MV-4-11 (cell line): ENCODE data around the gene CLEC16A.

ENCODE experiments used
- DNase-seq: peaks from one replicate; lab custom pipeline; 2025; lab: John Stamatoyannopoulos, UW

Gene CLEC16A

DNA sequence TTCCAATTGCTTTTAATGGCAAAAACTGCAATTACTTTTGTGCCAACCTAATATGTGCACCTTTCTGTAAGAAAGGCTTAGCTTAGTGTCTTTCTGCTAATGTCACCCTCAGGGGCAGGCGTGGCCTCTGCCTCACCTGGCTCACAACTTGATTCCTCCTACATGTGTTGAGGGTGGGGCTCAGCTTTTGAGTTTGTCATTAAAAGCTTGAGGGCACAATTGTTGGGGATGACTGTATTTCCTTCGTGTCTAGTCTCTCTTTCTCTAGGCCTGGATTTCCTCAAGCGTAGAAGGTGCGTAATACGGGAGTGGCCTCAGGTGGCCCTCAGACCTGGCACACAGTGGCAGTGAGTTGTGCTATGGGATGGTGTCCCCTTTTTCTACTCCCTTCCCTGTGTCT is 94.4 kb downstream of the CLEC16A start:
- no peak for DNase-seq

DNA sequence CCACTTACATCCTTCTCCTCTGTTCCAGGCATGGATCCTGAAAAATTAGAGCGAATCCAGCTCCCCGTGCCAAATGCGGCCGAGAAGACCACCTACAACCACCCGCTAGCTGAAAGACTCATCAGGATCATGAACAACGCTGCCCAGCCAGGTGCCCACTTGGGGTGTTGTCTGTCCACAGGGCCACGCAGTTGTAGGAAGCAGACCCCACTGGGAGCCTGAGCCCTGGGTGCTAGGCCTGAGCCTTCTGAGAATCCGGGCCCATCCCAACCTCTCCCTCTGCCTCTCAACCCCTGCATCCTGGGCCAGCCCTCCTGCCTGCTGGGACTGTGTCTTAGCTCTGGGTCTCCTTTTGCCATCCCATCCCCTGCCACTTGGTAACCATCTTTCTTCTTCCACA is 95.4 kb downstream of the CLEC16A start:
- no peak for DNase-seq

DNA sequence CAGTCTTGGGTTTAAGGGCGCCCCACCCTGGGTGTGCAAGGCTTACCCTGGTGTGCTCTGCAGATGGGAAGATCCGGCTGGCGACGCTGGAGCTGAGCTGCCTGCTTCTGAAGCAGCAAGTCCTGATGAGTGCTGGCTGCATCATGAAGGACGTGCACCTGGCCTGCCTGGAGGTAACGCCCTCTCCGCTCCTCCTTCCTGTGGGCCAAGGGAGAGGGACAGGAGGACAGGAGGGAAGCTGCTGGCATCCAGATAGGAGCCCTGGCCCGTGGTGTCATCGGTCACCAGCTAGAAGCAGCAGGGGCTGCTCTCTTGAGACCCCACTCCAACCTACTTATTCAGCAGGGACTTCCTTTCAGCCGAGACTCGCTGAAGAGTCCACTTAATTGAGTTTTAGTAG is 97.8 kb downstream of the CLEC16A start:
- DNase-seq = no peak

DNA sequence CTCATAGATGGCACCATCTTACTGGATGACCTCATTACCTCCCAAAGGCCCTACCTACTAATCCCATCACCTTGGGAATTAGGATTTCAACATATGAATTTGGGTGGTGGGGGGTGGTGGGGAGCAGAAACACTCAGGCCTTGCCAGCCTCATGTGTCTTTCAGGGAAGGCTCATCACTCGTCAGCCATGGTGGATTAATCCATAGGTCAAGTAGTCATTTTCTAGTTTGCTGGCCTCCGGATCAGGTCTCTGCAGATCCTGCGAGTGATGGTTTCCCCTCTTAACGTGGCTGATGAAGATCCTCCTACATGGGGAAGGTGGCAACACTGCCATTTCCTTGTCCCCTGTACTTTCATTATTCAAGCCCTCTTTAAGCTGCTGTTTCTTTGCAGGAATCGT is 101.1 kb downstream of the CLEC16A start:
- DNase-seq = no peak

DNA sequence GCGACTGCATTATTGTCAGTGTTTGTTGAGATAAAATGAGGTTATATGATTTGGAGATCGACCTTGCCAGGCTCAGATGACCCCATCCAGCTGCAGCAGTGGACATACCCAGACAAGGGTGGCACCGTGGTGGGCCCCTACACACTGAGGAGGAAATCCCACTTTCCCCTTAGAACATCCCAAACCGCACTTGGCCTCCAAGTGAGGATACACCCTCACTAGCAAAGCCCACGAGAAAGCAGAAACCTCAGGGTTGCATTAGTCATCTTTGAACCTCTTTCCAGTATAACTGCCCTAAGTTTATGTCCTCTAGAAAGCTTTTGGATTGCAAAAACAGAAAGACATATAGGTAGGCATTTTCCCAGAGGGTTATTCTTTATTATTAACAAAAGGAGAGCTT is 101.5 kb downstream of the CLEC16A start:
- peak; percentile 13 for DNase-seq

DNA sequence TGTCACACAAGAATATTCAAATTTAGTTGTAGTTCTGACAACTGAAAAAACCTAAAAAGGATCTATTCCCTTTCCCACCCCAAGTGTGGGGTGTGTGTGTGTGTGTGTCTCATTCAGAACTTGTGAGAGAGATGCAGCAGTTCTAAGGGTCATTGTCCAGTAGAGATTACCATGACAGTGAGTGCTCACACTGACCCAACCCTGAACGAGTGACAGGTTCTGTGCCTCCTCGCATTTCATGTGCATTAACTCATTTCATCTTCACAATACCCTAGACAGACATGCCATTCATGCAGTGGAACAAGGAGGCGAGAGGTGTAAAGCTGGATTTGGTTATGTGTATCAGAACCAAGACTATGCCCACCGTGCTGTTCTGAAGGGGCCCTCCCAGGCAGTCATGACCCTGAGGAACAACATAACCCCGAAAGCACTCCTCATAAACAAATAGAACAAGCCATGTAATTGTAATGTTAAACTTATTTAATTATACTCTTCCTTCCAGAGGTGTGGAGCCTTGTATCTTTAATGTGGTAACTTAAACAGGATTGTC is 102.1 kb downstream of the CLEC16A start:
- no peak for DNase-seq

DNA sequence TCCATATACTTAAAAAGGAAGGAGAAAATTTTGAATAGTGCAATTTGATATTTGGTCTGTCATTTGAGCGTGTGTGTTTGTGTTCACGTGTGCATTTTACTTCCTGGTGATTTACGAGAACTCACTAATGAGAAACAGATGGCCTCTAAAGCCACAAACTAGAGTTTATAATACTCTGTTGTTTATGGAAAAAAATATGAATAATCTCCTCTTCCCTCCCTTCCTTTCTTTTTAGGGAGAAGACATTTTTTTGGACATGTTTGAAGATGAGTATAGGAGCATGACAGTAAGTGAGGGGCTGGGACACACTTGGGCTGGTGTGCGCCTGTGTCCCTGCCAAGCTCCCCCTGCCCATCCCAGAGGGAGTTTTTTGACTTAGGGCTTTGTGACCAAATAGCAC is 102.7 kb downstream of the CLEC16A start:
- DNase-seq = no peak

DNA sequence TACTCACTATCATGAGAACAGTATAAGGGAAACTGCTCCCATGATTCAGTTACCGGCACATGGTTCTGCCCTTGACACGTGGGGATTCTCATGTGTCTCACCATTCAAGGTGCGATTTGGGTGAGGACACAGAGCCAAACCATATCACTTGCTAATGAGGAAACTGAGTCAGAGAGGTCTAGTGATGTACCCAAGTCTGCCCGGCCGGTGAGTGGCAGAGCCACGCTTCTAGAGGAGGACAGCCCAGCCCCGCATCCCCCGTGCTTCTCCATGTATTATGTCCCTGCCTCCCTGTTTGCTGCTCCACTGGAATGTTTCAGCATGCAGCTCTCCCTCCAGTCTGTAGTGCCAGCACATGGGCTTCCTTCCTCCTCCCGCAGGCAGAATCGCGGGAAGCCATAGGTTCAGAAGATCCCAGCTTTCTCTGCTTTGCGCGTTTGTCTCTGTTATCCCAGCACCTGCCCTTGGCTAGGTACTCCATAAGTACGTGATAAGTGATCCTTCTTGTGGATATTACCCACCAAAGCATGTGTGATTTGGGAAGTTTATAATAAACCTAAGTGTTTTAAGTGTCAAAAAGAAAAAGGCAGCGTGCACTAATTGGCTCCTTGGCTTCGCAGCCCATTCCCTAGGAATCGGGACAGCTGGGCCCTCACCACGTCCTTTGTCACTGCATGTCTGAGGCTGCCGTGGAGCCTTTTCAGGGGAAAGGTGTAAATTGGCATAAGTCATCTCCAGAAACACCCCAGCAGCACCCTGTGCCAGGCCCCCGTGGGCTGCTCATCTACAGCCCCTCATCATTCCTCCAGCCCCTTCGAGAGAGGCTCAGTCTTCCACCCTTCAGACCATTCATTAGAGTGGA is 103.8 kb downstream of the CLEC16A start:
- no peak for DNase-seq

DNA sequence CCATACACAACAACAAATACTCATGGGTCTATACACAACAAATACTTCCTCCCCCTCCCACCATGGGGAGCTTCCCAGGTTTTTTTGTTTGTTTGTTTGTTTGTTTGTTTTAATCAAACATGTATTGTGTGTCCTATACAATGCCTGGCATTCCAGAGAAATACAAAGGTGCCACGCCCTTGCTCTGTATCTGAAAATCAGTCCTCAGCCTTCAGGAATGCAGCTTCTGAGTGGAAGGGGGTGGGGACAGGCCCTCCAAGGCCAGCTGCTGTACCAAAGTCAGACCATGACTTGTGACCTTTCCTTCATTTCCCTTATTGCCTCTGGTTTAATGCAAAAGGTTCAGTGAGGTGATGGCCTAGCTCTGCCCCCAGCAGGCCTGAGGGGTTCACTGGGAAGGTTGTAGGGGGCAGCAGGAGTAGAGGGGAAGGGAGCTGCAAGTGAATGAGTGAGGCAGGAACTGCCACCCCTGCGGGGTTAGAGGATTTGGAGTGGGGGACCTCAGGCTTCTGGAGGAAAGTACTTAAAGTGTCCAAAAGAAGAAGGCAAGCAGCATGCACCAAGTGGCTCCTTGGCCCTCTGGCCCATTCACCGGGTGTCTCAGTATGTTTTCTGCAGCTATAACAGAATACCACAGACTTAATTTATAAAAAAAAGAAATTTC is 105.2 kb downstream of the CLEC16A start:
- no peak for DNase-seq

DNA sequence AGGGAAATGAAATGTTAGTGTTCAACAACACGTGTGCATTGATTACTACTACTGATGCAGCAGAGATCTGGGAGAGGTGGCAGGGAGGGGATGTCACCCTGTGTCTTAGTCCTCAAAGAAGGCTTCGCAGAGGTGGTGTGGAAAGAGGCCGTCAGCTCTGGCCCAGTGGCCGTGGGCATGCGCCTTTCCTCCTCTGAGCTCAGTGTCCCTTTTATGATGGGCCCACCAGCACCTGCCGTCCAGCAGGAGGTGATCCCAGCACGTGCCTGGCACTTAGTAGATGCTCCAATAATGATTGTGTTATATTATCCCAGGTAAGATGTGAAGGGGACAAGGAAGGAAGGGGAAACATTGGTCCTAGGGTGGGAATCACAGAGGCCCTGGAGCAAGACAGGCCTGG is 106.2 kb downstream of the CLEC16A start:
- DNase-seq = no peak

DNA sequence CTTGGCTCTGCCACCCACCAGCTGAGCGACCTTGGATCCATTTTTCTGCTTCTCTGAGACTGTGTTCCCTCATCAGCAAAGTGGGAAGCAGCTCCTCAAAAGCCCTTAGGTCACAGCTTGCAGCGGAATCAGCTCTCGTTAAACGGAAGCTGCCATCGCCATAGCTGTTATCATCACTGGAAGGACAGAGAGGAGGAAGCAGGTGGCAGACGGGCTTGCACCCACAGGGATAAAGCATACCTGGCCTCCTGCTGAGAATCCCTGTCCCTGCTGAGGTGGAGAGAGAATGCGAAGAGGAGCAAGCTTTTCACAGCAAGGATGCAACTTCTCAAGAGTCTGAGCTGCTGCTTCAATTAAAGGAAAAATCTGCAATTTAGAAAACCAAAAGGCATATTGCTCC is 106.6 kb downstream of the CLEC16A start:
- peak; percentile 53 for DNase-seq

DNA sequence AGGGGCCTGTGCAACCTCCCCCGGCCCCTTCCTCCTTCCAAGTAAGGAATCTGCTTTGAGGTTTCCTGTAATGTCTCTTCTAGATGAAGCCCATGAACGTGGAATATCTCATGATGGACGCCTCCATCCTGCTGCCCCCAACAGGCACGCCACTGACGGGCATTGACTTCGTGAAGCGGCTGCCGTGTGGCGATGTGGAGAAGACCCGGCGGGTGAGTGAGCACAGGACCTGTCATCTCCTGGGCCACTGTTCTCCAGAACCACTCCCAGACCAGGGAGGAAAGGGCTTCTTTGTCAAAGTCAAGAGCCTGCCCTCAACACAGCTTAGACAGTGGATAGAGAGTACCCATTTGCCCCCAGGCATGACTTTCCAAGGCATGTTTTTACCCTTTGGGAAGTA is 107.1 kb downstream of the CLEC16A start:
- no peak for DNase-seq

DNA sequence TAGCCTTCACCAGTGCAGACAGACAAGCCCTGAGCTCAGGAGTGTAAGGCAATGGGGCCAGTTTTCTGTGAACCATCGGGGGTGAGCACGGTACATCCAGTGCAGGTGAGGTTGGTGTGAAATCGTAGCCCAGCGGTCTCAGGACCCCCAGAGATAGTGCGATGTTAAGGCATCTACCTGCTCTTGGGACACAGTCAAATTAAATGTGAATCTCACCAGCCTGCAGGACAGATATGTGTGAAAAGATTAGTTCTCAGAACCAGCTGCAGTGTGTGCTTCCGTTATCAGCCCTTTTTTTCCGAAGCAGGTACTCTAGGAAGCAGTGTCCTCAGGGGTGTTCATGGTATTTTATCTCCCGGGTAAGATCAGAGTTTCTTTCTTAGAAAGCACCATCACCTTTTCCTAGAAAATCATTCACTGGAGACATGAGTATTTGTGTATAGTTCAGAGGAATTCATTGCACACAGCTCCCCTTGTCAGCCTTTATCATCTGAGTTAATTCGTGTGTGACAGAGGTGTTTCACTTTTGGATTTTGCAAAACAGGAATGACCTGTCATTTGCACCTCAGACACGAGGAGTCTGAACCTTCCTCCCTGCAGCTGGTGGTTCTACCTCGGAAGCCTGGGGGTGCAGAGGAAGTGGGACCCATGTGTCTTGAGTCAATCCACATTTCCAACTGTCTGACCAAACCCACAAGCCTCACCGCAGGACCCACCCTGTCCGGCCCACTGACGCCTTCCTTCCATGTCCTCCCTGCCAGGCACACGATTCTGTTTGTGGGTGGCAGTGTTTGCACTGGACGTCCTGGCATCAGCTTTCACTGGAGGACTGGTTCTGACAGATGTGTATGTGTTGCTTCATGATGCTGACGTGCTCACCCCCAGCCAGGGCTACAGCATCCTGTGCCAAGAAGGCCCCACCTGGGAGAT is 107.8 kb downstream of the CLEC16A start:
- peak; percentile 97 for DNase-seq

DNA sequence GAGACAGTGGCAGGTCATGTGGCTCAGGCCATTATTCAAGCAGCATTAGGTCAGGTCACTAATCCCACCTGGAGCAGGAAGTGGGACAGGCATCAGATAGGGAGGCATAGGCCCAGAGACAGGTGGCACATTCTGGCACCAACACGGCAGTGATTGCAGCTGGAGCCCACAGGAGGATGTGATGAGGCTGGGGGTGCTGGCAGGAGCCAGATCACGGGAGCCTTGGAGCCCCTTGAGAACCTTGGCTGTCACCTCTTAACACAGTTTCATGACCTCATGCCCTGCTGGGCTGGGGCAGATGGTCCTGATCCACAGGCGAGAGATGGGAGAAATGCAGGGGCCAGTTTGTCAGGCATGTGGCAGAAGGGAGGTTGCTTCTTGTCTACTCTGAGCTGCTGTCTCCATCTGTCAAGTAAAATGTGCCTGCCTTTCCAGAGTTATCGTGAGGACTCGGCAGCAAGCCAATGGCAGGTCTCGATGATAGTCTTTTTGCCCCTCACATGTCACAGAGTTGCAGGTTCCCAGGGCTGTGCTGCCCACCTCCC is 109.6 kb downstream of the CLEC16A start:
- no peak for DNase-seq

DNA sequence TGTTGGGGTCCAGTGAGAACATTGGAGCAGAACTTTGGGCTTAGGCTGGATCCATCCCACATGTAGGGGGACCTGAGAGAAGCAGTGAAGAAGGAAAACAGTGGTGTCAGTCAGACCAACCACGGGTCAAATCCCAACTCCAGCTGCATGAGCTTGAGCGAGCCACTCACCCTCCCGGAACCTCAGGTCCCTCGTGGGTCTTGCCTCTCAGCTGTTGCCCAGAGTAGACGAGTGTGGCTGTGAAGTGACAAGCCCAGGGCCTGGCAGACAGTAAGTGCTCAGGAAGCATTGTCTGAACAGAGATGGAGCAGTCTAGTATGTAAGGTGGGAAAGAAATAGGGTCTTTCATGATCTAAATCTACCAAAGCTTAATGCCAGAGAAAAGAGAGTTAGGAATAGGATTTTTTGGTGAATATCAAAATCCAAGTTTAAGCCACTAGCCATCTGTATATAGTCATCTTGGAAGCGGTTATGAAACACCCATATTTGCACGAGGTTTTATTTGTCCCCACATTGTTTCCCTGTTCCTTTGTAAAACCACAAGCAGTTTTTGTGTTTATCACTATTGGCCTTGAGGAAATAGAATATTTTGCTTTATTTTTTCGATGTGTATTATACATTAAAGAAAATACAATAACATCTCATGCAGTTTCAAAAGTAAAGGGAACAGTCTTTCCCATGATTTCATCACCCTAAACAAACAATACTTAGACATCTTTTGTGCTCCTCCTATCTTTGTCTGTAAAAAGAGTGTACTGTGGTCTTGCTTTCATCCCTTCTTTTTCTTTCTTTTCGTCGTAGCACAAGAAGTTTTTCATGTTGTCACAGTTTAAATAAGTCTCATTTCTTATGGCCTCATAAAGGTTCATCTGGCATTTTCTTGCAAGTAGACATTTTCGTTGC is 112.0 kb downstream of the CLEC16A start:
- DNase-seq = peak; percentile 44

DNA sequence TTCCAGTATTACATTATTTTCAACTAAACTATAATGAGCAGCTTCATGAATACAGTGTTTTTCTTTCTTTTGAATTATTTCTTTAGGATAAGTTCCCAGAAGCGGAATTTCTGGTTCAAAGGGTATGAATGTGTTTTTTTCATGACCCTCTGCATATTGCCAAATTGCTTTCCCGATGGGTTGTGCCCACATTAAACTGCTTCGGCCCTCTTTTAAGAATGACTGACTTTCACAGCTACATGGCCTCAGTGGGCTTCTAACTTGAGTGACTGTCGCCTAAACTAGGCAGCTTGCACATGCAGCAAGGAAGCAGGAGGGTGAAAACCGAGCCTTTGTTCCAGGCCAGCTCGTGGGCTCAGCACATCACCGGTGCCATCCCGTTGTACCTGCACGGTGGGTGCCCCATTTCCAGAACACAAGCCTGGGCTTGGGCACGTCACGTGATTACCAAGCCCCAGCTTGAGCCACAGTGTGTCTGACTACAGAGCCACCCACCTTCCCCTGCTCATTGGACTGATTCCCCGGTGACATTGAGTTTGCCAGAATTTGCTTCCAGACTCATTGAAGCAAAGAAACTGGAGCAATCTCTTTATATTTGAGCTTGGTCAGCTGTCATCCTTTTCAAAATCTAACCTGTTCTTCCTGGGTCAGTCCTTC is 112.8 kb downstream of the CLEC16A start:
- DNase-seq = no peak

DNA sequence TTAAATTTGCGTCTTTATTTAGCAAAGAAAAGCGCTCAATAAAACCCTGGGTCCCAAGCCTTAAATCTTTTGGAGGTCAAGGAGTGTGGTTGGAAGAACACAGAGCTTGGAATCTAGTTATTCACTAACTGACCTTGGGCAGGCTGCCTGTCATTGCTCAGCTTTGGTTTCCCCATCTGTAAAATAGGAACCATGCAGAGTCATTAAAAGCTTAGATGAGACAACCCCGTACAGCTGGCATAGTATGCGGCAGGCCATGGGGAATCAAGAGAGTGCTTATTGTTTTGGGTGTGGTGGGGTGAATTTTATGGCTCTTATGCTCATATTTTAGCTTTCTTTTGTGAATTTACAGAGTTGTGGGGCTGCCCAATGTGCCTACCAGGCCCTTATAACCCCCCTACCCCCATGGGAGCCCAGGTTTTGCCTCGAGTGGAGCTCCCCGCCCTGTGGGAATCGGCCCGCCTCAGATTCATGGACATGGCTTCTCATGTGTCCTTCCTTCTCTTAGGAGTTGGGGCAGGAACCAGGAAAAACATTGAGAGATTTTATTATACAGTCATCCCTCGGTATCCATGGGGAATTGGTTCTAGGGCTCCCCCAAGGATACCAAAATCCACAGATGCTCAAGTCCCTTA is 113.5 kb downstream of the CLEC16A start:
- peak; percentile 33 for DNase-seq

DNA sequence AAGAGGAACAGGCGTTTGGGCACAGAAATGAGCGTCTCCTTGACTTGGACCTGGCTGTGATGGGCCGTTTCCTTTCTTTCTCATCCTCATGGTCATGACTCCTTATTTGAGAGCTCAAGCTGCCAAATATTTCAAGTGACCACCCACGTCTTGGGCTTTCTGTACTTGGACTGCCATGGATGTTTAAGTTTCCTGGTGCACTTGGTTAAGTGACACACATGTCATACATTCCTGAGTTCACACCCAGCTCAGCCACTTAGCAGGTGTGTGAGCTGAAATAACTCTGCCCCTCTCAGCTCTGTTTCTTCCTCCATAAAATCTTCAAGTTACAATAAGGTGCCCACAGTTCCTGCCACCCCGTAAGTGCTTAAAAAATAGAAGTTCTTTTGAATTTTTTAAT is 114.5 kb downstream of the CLEC16A start:
- DNase-seq = no peak

DNA sequence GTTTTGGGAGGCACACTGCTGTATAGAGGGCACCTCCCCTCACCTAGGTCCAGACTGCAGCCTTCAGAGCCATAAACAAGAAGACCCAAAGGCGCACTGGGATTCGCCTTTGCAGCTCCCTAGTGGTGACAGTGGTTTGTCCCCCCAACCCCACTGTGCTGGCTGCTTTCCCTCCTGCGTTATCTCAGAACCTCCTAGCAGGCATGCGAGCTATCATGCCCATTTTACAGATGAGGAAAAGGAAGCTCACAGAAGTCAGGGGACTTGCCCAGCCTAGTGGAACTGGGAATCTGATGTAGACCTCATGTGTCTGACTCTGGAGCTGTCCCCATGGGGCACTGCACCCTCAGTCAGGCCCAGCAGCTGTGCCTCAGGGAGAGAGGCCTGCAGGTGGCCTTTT is 115.2 kb downstream of the CLEC16A start:
- no peak for DNase-seq

DNA sequence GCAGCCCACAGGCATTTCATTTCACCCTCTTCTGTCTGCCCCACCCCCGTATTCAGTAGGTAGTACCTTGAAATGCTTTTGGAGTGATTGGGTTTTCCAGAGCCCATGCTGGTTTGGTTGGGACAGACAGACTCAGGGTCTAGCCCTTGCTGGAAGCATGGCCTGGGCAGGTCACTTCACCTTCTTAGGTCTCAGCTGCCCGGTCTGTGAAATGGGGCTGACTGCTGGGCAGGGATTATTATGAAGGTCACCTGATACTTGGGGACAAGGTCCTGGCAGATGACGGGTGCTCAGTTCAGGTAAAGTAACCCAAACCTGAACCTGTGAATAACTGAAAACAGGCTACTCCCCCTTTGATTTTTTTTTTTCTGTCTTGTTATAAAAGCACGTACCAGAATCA is 116.0 kb downstream of the CLEC16A start:
- no peak for DNase-seq
